HG03520 (cell line): Measurements from ENCODE around the gene MAP1B.

Experiments
- ATAC-seq: cut with Tn5 transposase; IDR thresholded peaks from one replicate; pipeline ENCODE4 v1.9.1; 2021; ENCODE audit warnings: mild to moderate bottlenecking, moderate library complexity; ENCODE audit not compliant: unreplicated experiment

The MAP1B gene

GRCh38 chr5:72187388-72188075 lies 80.3 kb downstream of the MAP1B start:
- ATAC-seq, result no peak

- ATAC-seq, result no peak
Measured at GRCh38 chr5:72188166-72188565, 80.9 kb downstream of the MAP1B start.

GRCh38 chr5:72189146-72189545 lies 81.9 kb downstream of the MAP1B start:
- ATAC-seq, result no peak

GRCh38 chr5:72191404-72191803 lies 84.1 kb downstream of the MAP1B start:
- no peak for ATAC-seq

GRCh38 chr5:72194846-72195245 lies 87.6 kb downstream of the MAP1B start:
- peak; percentile 96 for ATAC-seq

- ATAC-seq, result no peak
Measured at GRCh38 chr5:72195581-72195980, 88.3 kb downstream of the MAP1B start.

GRCh38 chr5:72197393-72197792 lies 90.1 kb downstream of the MAP1B start:
- no peak for ATAC-seq

- ATAC-seq, result no peak
Measured at GRCh38 chr5:72199681-72200080, 92.4 kb downstream of the MAP1B start.

- ATAC-seq, result no peak
Measured at GRCh38 chr5:72202331-72202825, 95.1 kb downstream of the MAP1B start.

GRCh38 chr5:72203251-72203845 lies 96.1 kb downstream of the MAP1B start:
- ATAC-seq, result no peak

GRCh38 chr5:72204946-72205345 lies 97.7 kb downstream of the MAP1B start:
- no peak for ATAC-seq

GRCh38 chr5:72205431-72206009 lies 98.2 kb downstream of the MAP1B start:
- ATAC-seq, result no peak

GRCh38 chr5:72206160-72206559 lies 98.9 kb downstream of the MAP1B start:
- ATAC-seq, result no peak

- no peak for ATAC-seq
Measured at GRCh38 chr5:72206994-72207393, 99.7 kb downstream of the MAP1B start.

- ATAC-seq, result no peak
Measured at GRCh38 chr5:72208324-72208926, 101.2 kb downstream of the MAP1B start.

GRCh38 chr5:72209147-72210115 lies 102.2 kb downstream of the MAP1B start:
- no peak for ATAC-seq

- ATAC-seq, result no peak
Measured at GRCh38 chr5:72210888-72211678, 103.8 kb downstream of the MAP1B start.

- no peak for ATAC-seq
Measured at GRCh38 chr5:72212171-72212570, 104.9 kb downstream of the MAP1B start.

- ATAC-seq, result no peak
Measured at GRCh38 chr5:72213482-72213881, 106.2 kb downstream of the MAP1B start.

GRCh38 chr5:72214168-72214567 lies 106.9 kb downstream of the MAP1B start:
- ATAC-seq, result no peak
